NT2/D1 (cell line): ENCODE measurements around the gene RTCA.
"Not testable (repeated sequence)": the region's sequence is repeated elsewhere in the genome, so short reads cannot be mapped to it uniquely, and the experiment has no call there.

Experiments used
- DNase-seq: peaks from one replicate; pipeline ENCODE4 v3.0.0-alpha.2; 2011; ENCODE audit warnings: low read depth, low spot score
- H3K27me3 ChIP-seq: 2 replicates; pipeline ENCODE4 v1.6.0; 2011; ENCODE audit warnings: mild to moderate bottlenecking; ENCODE audit not compliant: insufficient read length, insufficient read depth
- H3K36me3 ChIP-seq: 2 replicates; pipeline ENCODE4 v1.6.1; 2011; ENCODE audit warnings: mild to moderate bottlenecking, low read length, mixed read lengths; ENCODE audit not compliant: insufficient read depth, insufficient read length
- H3K4me1 ChIP-seq: 2 replicates; pipeline ENCODE4 v1.5.1; 2011; ENCODE audit not compliant: insufficient read depth, insufficient read length
- H3K4me3 ChIP-seq: 2 replicates; pipeline ENCODE4 v1.5.1; 2011; ENCODE audit warnings: low read depth; ENCODE audit not compliant: insufficient read length
- H3K9ac ChIP-seq: 2 replicates; pipeline ENCODE4 v1.6.0; 2011; ENCODE audit warnings: low read depth; ENCODE audit not compliant: insufficient read length
- H3K9me3 ChIP-seq: 2 replicates; pipeline ENCODE4 v1.5.1; 2011; ENCODE audit warnings: mild to moderate bottlenecking, low read length; ENCODE audit not compliant: insufficient read depth
- SUZ12 ChIP-seq: IDR thresholded peaks from 2 replicates; pipeline ENCODE4 v1.6.1; 2011; ENCODE audit not compliant: insufficient read length, insufficient read depth; ENCODE audit errors: extremely low read depth
- YY1 ChIP-seq: IDR thresholded peaks from 2 replicates; pipeline ENCODE4 v1.6.1; 2011; ENCODE audit not compliant: insufficient read length, insufficient read depth
- ZNF274 ChIP-seq: IDR thresholded peaks from 2 replicates; pipeline ENCODE4 v1.6.1; 2011; ENCODE audit warnings: mild to moderate bottlenecking, low read depth, low read length

The RTCA gene

GRCh38 chr1:100279358-100279923, 13.4 kb downstream of the RTCA start:
- TF ChIP-seq YY1 = no peak
- TF ChIP-seq SUZ12 = no peak
- TF ChIP-seq ZNF274 = no peak
- Histone ChIP-seq H3K9me3 (no peaks in the 10 kb centered on the region), H3K36me3 (peaks cover 84% of the 10 kb centered on the region), H3K4me3 (no peak overlapping the region), H3K4me1 (no peaks in the 10 kb centered on the region), H3K9ac (no peak overlapping the region), H3K27me3 (no peaks in the 10 kb centered on the region)
- DNase-seq = no peak

DNA sequence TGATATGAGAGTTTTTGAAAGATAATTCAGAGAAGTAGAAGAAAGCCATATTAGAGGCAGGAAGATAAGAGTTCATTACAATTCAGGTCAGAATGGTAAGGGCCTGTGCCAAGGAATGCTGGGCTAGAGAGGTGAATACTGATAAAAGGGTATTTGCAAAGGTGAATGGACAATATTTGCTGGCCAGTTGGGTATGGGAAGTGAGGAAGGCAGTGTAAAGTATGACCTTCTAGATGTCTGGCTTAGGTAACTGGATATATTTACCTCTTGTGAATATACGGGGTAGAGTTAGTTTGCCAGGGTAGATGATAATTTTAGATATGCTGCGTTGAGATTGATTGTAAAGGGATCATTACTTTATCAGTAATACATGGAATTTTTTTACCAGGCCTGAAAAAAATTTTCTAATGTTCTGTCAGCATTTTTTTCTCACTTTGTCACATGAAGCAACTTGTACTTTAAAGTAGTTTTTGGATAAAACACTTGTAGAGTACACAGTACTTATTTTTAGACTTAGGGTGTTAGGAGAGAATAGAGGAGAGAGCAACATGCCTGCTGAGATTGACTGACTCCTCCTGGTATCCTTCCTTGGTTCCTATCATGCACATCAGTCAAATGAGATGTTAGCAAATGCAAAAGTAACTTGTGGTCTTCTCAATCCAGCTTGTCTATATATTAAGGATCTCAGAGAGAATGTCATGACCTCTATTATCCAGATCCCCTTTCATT, 14.1 kb downstream of the RTCA start:
- Histone ChIP-seq H3K4me1 (no peaks in the 10 kb centered on the region), H3K4me3 (no peak overlapping the region), H3K36me3 (peaks cover 83% of the 10 kb centered on the region), H3K9me3 (no peaks in the 10 kb centered on the region), H3K9ac (no peak overlapping the region), H3K27me3 (no peaks in the 10 kb centered on the region)
- DNase-seq = no peak
- TF ChIP-seq ZNF274 (no peak), SUZ12 (no peak), YY1 (no peak)

DNA sequence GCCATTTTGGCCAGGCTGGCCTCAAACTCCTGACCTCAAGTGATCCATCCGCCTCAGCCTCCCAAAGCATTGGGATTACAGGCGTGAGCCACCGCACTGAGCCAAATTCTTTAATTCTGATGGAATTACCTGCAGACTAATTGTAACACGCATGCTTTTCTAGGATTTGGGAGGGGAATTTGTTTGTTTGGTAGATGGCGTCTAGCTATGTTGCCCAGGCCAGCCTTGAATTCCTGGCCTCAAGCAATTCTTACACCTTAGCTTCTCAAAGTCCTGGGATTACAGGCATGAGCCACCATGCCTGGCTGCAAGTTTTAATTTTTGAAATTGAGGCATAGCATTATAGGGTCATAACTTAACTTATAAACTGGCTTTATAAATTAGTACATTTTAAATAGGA, 18.6 kb downstream of the RTCA start:
- Histone ChIP-seq H3K27me3 (no peaks in the 10 kb centered on the region), H3K9me3 (no peaks in the 10 kb centered on the region), H3K36me3 (peaks cover 84% of the 10 kb centered on the region), H3K4me1 (no peaks in the 10 kb centered on the region), H3K9ac (no peak overlapping the region), H3K4me3 (no peak overlapping the region)
- no peak for DNase-seq
- TF ChIP-seq ZNF274 (no peak), YY1 (no peak), SUZ12 (no peak)

GRCh38 chr1:100287162-100287561, 21.1 kb downstream of the RTCA start:
- Histone ChIP-seq H3K36me3 (peaks cover 88% of the 10 kb centered on the region), H3K27me3 (no peaks in the 10 kb centered on the region), H3K9ac (no peak overlapping the region), H3K9me3 (no peaks in the 10 kb centered on the region), H3K4me1 (no peaks in the 10 kb centered on the region), H3K4me3 (no peak overlapping the region)
- DNase-seq = no peak
- TF ChIP-seq ZNF274 (no peak), YY1 (no peak), SUZ12 (no peak)

GRCh38 chr1:100290291-100290690, 24.3 kb downstream of the RTCA start:
- TF ChIP-seq ZNF274 (no peak), SUZ12 (no peak), YY1 (no peak)
- Histone ChIP-seq H3K36me3 (peaks cover 72% of the 10 kb centered on the region), H3K9me3 (no peaks in the 10 kb centered on the region), H3K27me3 (no peaks in the 10 kb centered on the region), H3K4me3 (no peak overlapping the region), H3K4me1 (no peaks in the 10 kb centered on the region), H3K9ac (no peak overlapping the region)
- no peak for DNase-seq

- no peak for DNase-seq
- H3K9ac ChIP-seq = no peak overlapping the region
- H3K36me3 ChIP-seq = peaks cover 48% of the 10 kb centered on the region
- no peaks in the 10 kb centered on the region for H3K9me3 ChIP-seq
- TF ChIP-seq ZNF274 (no peak), SUZ12 (no peak), YY1 (no peak)
- H3K27me3 ChIP-seq = no peaks in the 10 kb centered on the region
- no peak overlapping the region for H3K4me3 ChIP-seq
- no peaks in the 10 kb centered on the region for H3K4me1 ChIP-seq
Measured at GRCh38 chr1:100292711-100293110, 26.7 kb downstream of the RTCA start.

DNA sequence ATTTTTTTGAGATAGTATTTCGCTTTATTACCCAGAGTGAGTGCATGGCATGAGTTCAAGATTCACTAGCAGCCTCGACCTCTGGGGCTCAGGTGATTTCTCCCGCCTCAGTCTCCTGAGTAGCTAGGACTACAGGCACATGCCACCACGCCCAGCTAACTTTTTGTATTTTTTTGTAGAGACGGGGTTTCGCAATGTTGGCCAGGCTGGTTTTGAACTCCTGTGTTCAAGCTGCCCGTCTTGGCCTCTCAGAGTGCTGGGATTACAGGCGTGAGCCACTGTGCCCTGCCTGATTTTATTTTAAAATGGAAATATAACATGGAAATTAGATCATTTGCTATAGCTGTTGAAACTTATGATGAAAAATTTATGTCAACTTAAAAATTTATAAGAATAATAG, 30.1 kb downstream of the RTCA start:
- H3K4me3 ChIP-seq = no peak overlapping the region
- DNase-seq = no peak
- H3K9me3 ChIP-seq = no peaks in the 10 kb centered on the region

GRCh38 chr1:100296997-100297396, 31.0 kb downstream of the RTCA start:
- H3K27me3 ChIP-seq, H3K9me3 ChIP-seq, H3K36me3 ChIP-seq, H3K9ac ChIP-seq, DNase-seq, H3K4me3 ChIP-seq, H3K4me1 ChIP-seq: not testable (repeated sequence)

More for the DNA sequence above, 30.1 kb downstream of the RTCA start:
- TF ChIP-seq ZNF274 (no peak), YY1 (no peak), SUZ12 (no peak)
- no peak overlapping the region for H3K9ac ChIP-seq
- no peaks in the 10 kb centered on the region for H3K4me1 ChIP-seq
- peaks cover 17% of the 10 kb centered on the region for H3K36me3 ChIP-seq
- H3K27me3 ChIP-seq = no peaks in the 10 kb centered on the region
